Astrocyte of the hippocampus (primary cell): ENCODE results near the gene HELLS.
"Not testable (repeated sequence)": the region's sequence is repeated elsewhere in the genome, so short reads cannot be mapped to it uniquely, and the experiment has no call there.

Experiments
- DNase-seq: peaks from one replicate; pipeline ENCODE4 v3.0.0; 2011; ENCODE audit warnings: low read depth, low spot score

The HELLS gene

GRCh38 chr10:94545391-94546048 lies at the start of gene HELLS:
TSS of gene HELLS (plus strand) at chr10:94545788. CDS start at chr10:94545922, 134 bp downstream.
- DNase-seq: peak; percentile 94

GRCh38 chr10:94496010-94496409 lies 49.6 kb upstream of the HELLS start:
- no peak for DNase-seq

- DNase-seq: no peak
Observed at GRCh38 chr10:94496646-94497045, 48.9 kb upstream of the HELLS start.

- peak; percentile 12 for DNase-seq
Observed at GRCh38 chr10:94500063-94500462, 45.5 kb upstream of the HELLS start.

GRCh38 chr10:94521276-94522250 lies 24.0 kb upstream of the HELLS start:
- no peak for DNase-seq

GRCh38 chr10:94524146-94524545 lies 21.4 kb upstream of the HELLS start:
- DNase-seq: peak; percentile 94

GRCh38 chr10:94524711-94525110 lies 20.9 kb upstream of the HELLS start:
- DNase-seq: no peak

- DNase-seq: not testable (repeated sequence)
Observed at GRCh38 chr10:94531550-94531949, 14.0 kb upstream of the HELLS start.

- no peak for DNase-seq
Observed at GRCh38 chr10:94533027-94533426, 12.6 kb upstream of the HELLS start.

GRCh38 chr10:94542282-94542681 lies 3.3 kb upstream of the HELLS start:
- DNase-seq: not testable (repeated sequence)

GRCh38 chr10:94546049-94546900 lies 687 bp downstream of the HELLS start:
- no peak for DNase-seq

GRCh38 chr10:94546901-94547185 lies 1.3 kb downstream of the HELLS start:
- peak; percentile 34 for DNase-seq

GRCh38 chr10:94549221-94549620 lies 3.6 kb downstream of the HELLS start:
- no peak for DNase-seq

- DNase-seq: not testable (repeated sequence)
Observed at GRCh38 chr10:94567714-94568307, 22.2 kb downstream of the HELLS start.

- no peak for DNase-seq
Observed at GRCh38 chr10:94571081-94571480, 25.5 kb downstream of the HELLS start.

- DNase-seq: no peak
Observed at GRCh38 chr10:94571528-94571927, 25.9 kb downstream of the HELLS start.

GRCh38 chr10:94578790-94579189 lies 33.2 kb downstream of the HELLS start:
- DNase-seq: no peak

- DNase-seq: no peak
Observed at GRCh38 chr10:94583124-94583523, 37.5 kb downstream of the HELLS start.

GRCh38 chr10:94591461-94592205 lies 46.0 kb downstream of the HELLS start:
- DNase-seq: no peak

- DNase-seq: no peak
Observed at GRCh38 chr10:94602729-94603515, 57.3 kb downstream of the HELLS start.
